ENCODE data around the gene PAK4. TPM values are rescaled to one million over a fixed set of nuclear protein-coding genes. Genes with fewer than 3 reads are reported as not detected.

PAK4 gene
- total RNA-seq, 1 experiment from 2014 or later, result 90.1 TPM

- Histone ChIP-seq H4K20me1 (ENCODE audit: insufficient read depth) (no peaks in the 10 kb centered on the region), H3K4me3 (replicated peaks in 1 of 2; ENCODE audit: low read depth in 1 of 2, low read length in 2 of 2) (no peak overlapping the region), H3K79me2 (ENCODE audit: insufficient read depth, low read length) (peaks cover 97% of the 10 kb centered on the region), H2AFZ (ENCODE audit: low read depth, low read length, poor library complexity, severe bottlenecking) (no peak overlapping the region), H3K27me3 (ENCODE audit: insufficient read depth, low read length) (no peaks in the 10 kb centered on the region), H3K27ac (ENCODE audit: low read depth, low read length) (no peak overlapping the region), H3K9ac (ENCODE audit: low read length) (no peak overlapping the region), H3K9me3 (ENCODE audit: control insufficient read depth in 1 of 2, insufficient read depth in 1 of 2, low read depth in 1 of 2, low read length in 2 of 2) (no peaks in the 10 kb centered on the region), H3K4me1 (ENCODE audit: control insufficient read depth in 1 of 2, insufficient read depth in 2 of 2, low read length in 2 of 2) (peaks cover 11 to 18% of the 10 kb centered on the region in 2 experiments), H3K4me2 (ENCODE audit: low read length) (no peak overlapping the region), H3K36me3 (ENCODE audit: control insufficient read depth in 1 of 2, insufficient read depth in 2 of 2, low read length in 2 of 2) (no peaks in the 10 kb centered on the region), H3K9me2 (ENCODE audit: insufficient read depth) (no peaks in the 10 kb centered on the region)
- TF ChIP-seq SRF (IDR thresholded peaks at IDR 0.05; ENCODE audit: low read depth), result no peak
- no peak for TF ChIP-seq YY1 (IDR thresholded peaks at IDR 0.05; ENCODE audit: extremely low read depth, insufficient replicate concordance, low read depth, low read length)
- no peak for TF ChIP-seq RAD21 (IDR thresholded peaks at IDR 0.05; ENCODE audit: low read depth)
- TF ChIP-seq, protein P1, sequence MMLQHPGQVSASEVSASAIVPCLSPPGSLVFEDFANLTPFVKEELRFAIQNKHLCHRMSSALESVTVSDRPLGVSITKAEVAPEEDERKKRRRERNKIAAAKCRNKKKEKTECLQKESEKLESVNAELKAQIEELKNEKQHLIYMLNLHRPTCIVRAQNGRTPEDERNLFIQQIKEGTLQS (IDR thresholded peaks at IDR 0.05), result no peak
- TF ChIP-seq SP1 (IDR thresholded peaks at IDR 0.05; ENCODE audit: low read depth), result no peak
- TF ChIP-seq, protein P2, sequence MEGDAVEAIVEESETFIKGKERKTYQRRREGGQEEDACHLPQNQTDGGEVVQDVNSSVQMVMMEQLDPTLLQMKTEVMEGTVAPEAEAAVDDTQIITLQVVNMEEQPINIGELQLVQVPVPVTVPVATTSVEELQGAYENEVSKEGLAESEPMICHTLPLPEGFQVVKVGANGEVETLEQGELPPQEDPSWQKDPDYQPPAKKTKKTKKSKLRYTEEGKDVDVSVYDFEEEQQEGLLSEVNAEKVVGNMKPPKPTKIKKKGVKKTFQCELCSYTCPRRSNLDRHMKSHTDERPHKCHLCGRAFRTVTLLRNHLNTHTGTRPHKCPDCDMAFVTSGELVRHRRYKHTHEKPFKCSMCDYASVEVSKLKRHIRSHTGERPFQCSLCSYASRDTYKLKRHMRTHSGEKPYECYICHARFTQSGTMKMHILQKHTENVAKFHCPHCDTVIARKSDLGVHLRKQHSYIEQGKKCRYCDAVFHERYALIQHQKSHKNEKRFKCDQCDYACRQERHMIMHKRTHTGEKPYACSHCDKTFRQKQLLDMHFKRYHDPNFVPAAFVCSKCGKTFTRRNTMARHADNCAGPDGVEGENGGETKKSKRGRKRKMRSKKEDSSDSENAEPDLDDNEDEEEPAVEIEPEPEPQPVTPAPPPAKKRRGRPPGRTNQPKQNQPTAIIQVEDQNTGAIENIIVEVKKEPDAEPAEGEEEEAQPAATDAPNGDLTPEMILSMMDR (IDR thresholded peaks at IDR 0.05 in 2 of 3, conservative IDR thresholded peaks at IDR 0.05 in 1 of 3; ENCODE audit: borderline replicate concordance in 1 of 3, insufficient read depth in 1 of 3, low read depth in 2 of 3, low read length in 2 of 3), result no peak
- no peak for TF ChIP-seq POLR2A (IDR thresholded peaks at IDR 0.05; ENCODE audit: borderline replicate concordance, extremely low read depth, insufficient read depth, insufficient read length)
- no peak for TF ChIP-seq ZFX (IDR thresholded peaks at IDR 0.05)
- TF ChIP-seq, protein P3, sequence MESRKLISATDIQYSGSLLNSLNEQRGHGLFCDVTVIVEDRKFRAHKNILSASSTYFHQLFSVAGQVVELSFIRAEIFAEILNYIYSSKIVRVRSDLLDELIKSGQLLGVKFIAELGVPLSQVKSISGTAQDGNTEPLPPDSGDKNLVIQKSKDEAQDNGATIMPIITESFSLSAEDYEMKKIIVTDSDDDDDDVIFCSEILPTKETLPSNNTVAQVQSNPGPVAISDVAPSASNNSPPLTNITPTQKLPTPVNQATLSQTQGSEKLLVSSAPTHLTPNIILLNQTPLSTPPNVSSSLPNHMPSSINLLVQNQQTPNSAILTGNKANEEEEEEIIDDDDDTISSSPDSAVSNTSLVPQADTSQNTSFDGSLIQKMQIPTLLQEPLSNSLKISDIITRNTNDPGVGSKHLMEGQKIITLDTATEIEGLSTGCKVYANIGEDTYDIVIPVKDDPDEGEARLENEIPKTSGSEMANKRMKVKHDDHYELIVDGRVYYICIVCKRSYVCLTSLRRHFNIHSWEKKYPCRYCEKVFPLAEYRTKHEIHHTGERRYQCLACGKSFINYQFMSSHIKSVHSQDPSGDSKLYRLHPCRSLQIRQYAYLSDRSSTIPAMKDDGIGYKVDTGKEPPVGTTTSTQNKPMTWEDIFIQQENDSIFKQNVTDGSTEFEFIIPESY (IDR thresholded peaks at IDR 0.05; ENCODE audit: extremely low read depth, insufficient replicate concordance, low read length), result no peak
- no peak for TF ChIP-seq ELF1 (IDR thresholded peaks at IDR 0.05; ENCODE audit: borderline replicate concordance, low read depth)
- TF ChIP-seq, protein P4, sequence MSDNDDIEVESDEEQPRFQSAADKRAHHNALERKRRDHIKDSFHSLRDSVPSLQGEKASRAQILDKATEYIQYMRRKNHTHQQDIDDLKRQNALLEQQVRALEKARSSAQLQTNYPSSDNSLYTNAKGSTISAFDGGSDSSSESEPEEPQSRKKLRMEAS (IDR thresholded peaks at IDR 0.05), result no peak
- no peak for TF ChIP-seq POLR2AphosphoS5 (IDR thresholded peaks at IDR 0.05; ENCODE audit: low read depth, low read length)
- TF ChIP-seq EZH2phosphoT487 (IDR thresholded peaks at IDR 0.05; ENCODE audit: borderline replicate concordance), result no peak
- TF ChIP-seq REST (IDR thresholded peaks at IDR 0.05; ENCODE audit: low read depth), result no peak
- TF ChIP-seq SIN3A (IDR thresholded peaks at IDR 0.05; ENCODE audit: low read depth), result no peak
- TF ChIP-seq ZNF274 (IDR thresholded peaks at IDR 0.05; ENCODE audit: low read depth, low read length), result no peak
- TF ChIP-seq EGR1 (IDR thresholded peaks at IDR 0.05; ENCODE audit: low read depth), result no peak
- POLR2A ChIA-PET, result no interaction called here
- ATAC-seq (no peak), DNase-seq (ENCODE audit: low read depth, low spot score) (no peak)
- no TSS peak for BruUV-seq (replicated peaks)
- CTCF ChIA-PET, result no interaction called here
- RAD21 ChIA-PET (ENCODE audit: low non-redundant PET in 1 of 2, low total read pairs in 2 of 2, uncharacterized antibody in 2 of 2, unreplicated experiment in 2 of 2), result no interaction called here
- intact Hi-C loops (cut with micrococcal nuclease), result no loop called here
Measured at GRCh38 chr19:39138221-39139211, 12.9 kb downstream of the PAK4 start.
